GM19324 (cell line): Measurements from ENCODE around the gene SBF2.
"Not testable (repeated sequence)": the region's sequence is repeated elsewhere in the genome, so short reads cannot be mapped to it uniquely, and the experiment has no call there.

Source experiments
- ATAC-seq: cut with Tn5 transposase; IDR thresholded peaks from one replicate; pipeline ENCODE4 v1.9.1; 2021; ENCODE audit warnings: mild to moderate bottlenecking, moderate library complexity; ENCODE audit not compliant: unreplicated experiment, low FRiP score

The SBF2 gene

DNA sequence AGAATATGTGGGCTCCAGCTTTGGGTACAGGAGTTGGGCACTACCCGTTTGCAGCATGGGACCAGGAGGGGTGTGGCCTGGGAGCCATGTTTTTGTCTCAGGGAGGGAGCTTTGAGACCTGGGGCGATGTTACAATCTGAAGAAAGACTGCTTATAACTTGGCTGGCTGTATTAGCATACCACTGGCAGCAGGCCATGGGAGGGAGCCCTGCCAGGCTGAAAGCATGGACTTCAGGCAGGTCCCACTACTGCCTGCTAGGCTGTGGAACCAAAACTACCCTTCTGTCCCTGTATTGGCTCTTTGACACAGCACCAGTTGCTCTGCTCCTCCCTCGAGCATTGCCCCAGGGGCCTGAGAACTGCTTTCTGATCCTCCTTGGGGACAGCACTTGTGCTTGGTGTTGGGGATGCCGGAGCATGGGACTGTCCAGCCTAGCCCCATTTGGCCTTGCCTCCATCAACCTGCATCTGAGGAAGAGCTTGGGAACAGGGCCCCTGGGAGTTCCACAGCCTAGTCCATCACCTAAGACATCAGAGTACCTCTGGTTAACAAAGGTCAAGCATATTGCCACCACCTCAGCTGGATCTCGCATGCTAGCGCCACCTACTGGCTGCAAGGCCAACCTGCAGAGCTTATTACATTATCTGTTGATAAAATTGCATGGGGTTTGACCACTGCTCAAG lies 217.4 kb downstream of the SBF2 start:
- peak; percentile 78 for ATAC-seq

DNA sequence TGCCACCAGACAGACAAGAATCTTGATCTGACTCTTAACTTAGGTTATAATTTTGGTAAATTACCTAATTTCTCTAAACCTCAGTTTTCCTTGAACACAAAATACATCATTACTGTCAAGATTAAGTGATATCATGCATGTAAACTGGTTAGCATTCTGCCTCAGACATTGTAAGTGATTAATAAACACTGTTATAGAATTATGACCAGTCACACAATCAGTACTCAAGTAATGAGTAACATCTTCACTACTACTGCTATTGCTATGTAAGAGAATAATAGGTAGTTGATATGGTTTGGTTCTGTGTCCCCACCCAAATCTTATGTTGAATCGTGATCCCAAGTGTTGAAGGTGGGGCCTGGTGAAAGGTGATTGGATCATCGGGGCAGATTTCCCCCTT lies 218.9 kb downstream of the SBF2 start:
- no peak for ATAC-seq

DNA sequence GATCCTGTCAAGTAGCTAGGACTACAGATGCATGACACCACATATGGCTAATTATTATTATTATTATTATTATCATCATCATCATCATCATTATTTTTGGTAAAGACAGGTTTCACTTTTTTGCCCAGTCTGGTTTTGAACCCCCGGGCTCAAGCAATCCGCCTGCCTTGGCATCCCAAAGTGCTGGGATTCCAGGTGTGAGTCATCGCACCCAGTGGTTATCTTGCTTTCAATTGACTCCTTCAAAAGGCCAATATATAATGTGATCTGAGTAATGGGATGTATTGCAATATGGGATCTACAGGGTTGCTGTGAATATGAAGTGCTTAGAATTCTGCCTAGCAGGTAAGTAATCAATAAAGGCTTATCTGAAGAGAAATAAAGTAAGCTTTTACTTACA lies 221.2 kb downstream of the SBF2 start:
- ATAC-seq = no peak

DNA sequence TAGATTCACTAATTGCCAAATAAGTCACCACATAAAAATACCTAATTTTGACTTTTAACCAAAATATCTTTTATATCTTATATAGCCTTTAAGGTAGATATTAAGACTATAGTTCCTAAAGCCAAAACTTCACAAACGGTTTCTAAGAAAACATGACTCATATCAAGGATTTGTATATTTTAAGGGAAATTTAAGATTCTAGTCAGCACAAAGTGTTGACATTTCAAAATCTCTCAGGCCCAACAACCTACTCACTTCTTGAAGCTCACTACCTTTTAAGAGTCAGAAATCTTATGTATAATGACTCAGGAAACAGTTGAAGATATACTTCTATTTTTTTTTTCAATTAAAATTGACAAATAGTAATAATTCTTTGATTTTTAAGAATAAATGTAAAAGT lies 221.9 kb downstream of the SBF2 start:
- no peak for ATAC-seq

DNA sequence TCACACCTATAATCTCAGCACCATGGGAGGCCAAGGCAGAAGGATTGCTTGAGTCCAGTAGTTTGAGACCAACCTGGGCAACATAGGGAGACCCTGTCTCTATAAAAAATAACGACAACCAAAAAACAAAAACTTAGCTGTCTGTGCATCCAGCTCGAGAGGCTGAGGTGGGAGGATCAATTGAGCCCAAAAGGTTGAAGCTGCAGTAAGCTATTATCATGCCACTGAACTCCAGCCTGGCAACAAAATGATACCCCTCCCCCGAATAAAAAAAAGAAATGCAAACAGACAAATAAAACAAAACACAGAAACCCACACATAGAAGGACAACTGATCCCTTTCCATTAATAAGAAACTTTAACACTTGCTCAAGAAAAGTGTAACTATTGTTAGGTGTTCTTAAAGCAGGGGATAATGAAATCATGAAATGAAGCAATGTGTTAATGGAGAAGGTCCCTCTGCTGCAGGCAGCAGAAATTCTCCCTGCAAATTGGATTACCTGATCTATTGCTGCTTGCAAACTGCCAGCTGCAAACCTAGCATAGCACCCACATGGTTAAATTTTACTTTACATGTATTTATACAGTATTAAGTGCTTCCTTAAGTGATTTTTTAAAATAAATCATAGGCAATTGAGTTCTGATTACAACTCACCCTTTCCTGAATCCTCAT lies 226.3 kb downstream of the SBF2 start:
- ATAC-seq = no peak

DNA sequence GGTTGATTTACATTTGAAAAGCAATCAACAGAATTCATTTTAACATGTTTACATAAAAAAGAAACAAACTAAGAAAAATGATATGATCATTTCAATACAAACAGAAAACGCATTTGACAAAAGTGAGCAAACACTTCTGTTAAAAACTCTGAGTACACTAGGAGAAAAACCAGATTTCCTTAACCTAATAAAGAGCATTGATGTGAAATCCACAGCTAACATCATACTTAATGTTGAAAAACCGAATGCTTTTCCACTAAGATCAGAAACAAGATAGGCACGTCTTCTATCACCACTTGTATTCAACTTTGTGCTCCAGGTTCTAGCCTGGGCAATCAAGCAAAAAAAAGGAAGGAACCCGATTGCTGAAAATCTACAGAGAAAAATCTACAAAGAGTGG lies 227.6 kb downstream of the SBF2 start:
- no peak for ATAC-seq

DNA sequence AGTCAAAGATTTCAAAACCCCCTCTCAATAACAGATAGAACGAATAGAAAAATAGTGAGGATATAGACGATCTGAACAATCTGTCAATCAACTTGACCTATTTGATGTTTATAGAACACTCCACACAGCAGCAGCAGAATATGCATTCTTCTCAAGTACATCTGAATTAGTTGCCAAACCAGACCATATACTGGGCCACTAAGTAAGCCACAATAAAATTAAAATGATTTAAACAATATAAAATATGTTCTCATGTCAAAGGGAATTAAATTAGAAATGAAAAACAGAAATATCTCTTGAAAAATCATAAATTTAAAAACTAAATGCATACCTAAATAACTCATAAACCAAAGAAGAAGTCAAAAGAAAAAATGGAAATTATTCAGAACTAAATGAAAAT lies 229.2 kb downstream of the SBF2 start:
- no peak for ATAC-seq

DNA sequence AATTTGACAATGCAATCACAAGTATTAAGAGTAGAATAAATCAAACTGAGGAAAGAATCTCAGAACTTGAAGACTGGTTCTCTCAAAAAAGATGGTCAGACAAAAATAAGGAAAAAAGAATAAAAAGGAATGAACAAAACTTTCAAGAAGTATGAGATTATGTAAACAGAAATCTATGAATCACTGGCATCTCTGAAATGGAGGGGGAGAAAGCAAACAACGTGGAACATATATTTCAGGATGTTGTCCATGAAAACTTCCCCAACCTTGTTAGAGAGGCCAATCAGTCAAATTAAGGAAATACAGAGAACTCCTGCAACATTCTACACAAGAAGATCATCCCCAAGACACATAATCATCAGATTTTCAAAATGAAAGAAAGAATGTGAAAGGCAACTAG lies 235.7 kb downstream of the SBF2 start:
- no peak for ATAC-seq

DNA sequence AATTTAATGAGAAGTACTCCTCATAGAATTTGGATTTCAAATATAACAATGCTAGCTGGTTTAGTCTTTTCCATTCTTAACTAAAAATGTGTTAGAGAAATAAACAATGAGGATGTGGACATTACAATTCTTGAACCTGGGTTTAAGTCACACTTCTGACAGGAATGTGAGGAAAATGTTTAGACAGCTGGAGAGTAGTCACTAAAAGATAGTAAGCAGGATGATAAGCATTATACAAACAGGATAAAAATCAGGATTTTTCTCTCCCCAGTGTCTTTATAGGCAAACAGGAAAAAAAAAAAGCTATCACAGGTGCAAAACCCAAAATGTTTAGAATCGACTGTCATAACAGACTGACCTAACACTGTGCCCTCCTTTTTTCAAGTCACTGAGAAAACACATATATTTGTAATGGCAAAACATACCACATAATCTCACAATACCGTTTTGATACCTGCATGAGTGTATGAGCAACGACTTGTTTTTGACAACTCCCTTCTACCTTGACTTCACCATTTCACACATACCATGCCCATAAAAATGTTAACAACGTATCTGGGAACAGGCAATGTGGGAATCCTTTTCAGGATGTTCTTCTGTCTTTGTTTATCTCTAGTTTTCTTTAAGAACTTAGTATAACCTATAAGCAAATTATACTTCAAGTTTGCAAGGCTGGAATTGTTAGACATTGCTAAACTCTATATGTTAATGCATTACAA lies 242.0 kb downstream of the SBF2 start:
- ATAC-seq = no peak

DNA sequence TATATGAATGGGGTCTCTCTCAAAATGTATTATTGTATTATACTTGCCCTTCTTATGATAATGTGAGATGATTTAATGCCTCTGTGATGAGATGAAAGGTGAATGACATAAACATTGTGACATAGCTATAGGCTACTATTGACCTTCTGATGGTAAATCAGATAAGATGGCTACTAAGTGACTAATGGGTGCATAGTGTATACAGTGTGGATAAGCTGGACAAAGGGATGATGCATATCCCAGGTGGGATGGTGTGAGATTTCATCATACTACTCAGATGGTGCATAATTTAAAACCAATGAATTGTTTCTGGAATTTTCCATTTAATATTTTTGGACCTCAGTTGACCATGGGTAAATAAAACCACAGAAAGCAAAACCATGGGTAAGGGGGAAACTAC lies 243.5 kb downstream of the SBF2 start:
- ATAC-seq = no peak

DNA sequence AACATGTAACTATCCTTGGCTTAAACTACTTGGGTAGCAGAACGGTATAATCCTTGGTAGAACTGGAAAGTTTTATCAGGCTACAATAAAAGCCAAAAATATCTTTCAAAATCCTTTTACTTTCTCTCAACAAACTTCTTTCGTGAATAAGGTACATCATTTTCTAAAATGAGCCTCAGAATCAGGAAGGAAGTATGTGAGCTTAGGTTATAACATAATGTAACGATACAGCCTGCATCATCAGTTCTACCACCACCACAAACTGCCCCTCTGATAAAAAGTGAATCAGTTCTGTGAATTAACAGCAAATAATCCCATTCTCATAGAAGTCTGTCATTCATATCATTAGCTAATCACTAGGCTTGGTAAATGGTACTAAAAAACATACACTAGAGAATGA lies 244.3 kb downstream of the SBF2 start:
- ATAC-seq = no peak

DNA sequence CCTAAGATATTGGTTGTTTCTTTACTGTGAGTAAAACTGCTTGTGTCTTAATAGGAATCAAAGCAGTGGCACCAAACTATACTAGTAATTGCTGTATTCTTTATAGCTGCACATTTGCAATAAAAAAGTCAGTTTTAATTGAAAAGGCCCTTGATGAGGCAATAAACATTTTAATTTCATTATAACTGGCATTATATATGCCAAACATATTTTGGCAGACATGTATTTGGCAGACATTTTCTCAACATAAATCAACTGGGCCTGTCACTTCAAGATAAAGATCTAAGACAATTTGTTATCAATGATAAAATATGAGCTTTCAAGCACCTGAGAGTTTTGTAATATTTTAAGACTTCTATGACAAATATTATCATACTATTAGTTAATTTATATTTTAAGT lies 245.7 kb downstream of the SBF2 start:
- ATAC-seq = no peak

DNA sequence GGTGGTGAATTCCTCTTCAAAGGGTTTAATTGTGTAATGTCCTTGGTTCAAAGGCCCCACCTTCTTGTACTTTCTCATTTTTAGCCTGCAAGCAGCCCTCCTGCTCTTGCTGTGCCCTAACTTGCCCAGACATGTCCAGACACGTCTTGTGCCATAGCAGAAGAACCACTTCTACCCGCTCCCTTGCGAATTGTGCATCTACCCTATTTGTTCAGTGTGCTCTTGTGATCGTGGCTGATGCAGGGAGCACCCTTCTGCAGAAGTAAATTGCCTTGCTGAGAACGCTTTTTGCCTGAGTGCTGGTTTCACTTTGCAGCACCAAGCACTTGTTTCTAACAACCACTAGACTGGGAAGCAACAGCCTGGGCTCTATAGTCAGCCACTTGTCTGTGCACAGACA lies 249.4 kb downstream of the SBF2 start:
- ATAC-seq = no peak

DNA sequence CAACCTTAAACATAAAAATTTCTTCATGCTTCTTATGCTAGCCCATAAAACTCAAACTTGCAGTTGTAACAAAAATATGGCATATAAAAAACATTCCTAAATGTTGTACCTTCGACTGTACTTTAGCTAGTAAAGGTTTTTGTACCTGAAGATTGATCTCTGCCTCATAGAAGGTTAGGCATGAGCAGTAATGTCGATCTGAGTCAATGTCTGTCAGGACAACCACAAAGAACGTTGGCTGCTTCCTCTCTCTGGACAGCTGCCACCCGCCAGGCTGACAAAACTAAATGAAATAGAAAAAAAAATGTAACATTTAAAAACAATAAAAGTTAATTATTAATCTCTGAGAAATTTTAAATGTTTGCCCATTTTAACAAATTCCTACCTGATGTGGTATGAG lies 251.3 kb downstream of the SBF2 start:
- no peak for ATAC-seq

DNA sequence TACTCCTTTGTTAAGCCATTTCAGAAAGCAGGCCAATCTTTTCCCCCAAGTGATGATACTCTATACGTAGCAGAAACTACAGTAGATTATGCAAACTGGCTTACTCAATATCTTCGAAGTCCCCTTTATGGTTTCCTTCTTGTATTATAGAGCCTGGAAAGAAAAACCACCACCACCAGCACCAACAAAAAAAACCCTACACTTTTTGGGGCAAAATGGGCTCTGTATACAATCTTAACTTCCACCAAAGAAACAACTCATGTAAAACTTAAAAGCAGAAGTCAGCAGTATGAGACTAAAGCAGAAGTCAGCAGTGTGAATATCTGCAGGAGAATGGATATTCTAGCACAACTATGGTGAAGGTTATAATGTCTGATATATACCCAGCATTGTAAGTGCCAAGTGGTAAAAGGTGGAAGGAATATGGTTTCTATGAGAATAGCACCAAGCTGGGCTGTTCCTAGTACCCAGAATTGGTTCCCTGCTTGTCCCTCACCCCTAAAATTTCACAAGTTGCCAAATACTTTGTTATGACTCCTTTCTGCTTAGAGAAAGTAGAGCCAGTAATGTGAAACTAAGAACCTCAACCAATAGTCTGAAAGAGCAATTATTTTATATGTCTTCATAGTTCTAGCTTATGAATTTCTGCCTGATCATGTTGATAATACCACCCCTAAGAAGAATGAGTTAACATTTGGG lies 252.1 kb downstream of the SBF2 start:
- no peak for ATAC-seq

DNA sequence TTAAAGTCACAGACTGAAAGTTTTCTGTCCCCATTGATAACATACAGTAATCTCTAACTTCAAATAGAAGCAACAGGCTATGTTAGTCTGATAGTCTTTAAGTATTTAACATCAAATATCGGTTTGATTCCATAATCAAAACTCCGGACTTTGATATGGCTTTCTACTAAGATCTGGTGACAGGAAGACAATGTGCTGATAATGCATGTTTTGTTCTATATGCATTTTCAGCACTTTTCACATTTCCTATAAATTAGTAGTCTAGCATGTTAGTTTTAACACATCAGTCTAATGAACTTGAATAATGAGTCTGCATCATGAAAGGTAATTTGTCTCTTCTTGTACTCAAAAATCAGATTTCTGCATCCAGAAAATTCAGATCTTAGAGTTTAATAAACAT lies 252.7 kb downstream of the SBF2 start:
- ATAC-seq = no peak

DNA sequence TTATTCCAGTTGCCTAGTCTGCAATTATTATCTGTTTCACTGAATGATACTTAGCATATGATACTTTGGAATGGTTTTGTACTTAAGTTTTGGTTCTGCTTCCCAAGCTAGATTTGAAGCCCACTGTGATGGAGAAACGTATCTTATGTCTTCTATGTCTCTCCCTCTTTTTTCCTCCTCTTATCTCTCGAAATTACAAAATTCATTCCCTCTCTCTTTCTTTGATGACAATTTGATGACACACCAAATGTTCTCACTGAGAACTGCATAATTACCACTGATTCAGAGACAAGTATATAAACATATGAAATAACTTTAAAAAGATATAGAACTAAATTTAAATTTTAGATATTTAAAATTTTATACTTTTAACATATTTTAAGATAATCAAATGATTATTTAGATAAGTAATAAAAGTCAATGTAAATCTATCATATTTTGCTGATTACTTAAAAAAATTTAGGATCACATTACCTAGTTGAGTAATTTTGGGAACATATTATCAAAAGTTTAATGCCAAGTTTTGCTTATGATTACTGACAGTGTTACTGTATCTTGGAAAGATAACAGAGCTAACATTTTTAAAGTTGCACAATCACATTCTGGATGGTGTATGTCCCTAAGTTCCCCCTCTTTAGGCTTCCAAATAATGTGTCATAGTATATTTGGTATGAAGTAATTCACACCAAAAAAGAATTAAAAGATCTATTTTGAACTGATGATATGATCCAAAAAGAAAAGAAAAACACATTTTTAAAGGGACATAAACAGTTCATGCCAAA lies 255.3 kb downstream of the SBF2 start:
- no peak for ATAC-seq

DNA sequence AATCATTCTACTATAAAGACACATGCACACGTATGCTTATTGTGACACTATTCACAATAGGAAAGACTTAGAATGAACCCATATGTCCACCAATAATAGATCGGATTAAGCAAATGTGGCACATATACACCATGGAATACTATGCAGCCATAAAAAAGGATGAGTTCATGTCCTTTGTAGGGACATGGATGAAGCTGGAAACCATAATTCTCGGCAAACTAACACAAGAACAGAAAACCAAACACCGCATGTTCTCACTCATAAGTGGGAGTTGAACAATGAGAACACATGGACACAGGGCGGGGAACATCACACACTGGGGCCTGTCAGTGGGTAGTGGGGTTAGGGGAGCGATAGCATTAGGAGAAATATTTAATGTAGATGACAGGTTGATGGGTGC lies 258.1 kb downstream of the SBF2 start:
- not testable (repeated sequence) for ATAC-seq

DNA sequence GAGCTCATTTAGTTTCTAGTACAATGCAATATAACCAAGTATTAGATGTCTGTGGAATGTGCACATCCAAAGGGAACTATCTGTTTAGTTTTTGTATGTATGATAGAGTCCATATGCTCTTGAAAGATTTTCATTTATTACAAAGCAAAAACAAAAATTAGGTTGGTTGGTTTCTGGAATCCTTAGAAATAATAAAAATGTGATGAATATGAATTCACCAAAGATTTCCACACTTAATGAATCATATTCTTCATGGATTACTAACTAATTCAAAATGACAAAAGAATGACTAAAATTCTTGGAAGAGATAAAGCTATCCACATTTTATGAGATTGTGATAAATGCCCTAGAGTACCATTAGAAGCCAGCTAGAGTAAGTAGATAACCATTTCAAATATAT lies 261.1 kb downstream of the SBF2 start:
- no peak for ATAC-seq

DNA sequence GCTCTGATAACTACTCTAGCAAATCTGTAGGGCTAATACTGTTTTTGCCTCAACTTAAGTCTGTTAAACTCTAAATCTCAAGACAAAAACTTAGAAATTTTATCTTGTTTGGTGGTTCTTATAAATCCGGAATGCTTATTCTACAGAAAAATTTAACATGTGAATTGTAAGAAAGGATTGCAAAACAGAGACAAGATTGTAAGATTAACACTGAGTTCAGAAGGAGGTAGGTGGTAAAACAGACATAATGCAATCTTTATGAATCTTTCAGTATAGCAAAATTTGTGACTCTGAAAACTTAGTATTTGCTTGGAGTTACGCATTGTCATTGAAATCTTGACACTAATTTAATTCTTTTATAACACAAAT lies 263.9 kb downstream of the SBF2 start:
- ATAC-seq = no peak
